ENCODE measurements around the gene ITGB8. TPM values are rescaled to one million over a fixed set of nuclear protein-coding genes. Genes with fewer than 3 reads are reported as not detected.
A peak's percentile ranks its signal among the peaks of the same experiment; 100 is the strongest.

The ITGB8 gene
- total RNA-seq, 1 experiment from 2014 or later, result 2.4 TPM

GRCh38 chr7:20402747-20403230 is 72.1 kb downstream of the ITGB8 start:
- no peaks in the 10 kb centered on the region for H4K20me1 ChIP-seq (ENCODE audit: insufficient read depth)
- H3K79me2 ChIP-seq (ENCODE audit: insufficient read depth, low read length), result no peaks in the 10 kb centered on the region
- TF ChIP-seq FOSL1 (IDR thresholded peaks at IDR 0.05; ENCODE audit: low read depth), result no peak
- TF ChIP-seq YY1 (IDR thresholded peaks at IDR 0.05; ENCODE audit: extremely low read depth, insufficient replicate concordance, low read depth, low read length), result no peak
- no peak for TF ChIP-seq ATF3 (IDR thresholded peaks at IDR 0.05)
- TF ChIP-seq POLR2AphosphoS5 (IDR thresholded peaks at IDR 0.05; ENCODE audit: low read depth, low read length), result no peak
- TF ChIP-seq EGR1 (IDR thresholded peaks at IDR 0.05; ENCODE audit: low read depth), result no peak
- TF ChIP-seq CEBPB (IDR thresholded peaks at IDR 0.05; ENCODE audit: low read depth), result no peak
- no peak for TF ChIP-seq EZH2phosphoT487 (IDR thresholded peaks at IDR 0.05; ENCODE audit: borderline replicate concordance)
- no peak for TF ChIP-seq POLR2A (IDR thresholded peaks at IDR 0.05; ENCODE audit: borderline replicate concordance, extremely low read depth, insufficient read depth, insufficient read length)
- peak; percentile 36 for TF ChIP-seq RAD21 (IDR thresholded peaks at IDR 0.05; ENCODE audit: low read depth)
- no peak for TF ChIP-seq JUND (IDR thresholded peaks at IDR 0.05)
- no peak for TF ChIP-seq MAX (IDR thresholded peaks at IDR 0.05)
- no peak for TF ChIP-seq ZNF274 (IDR thresholded peaks at IDR 0.05; ENCODE audit: low read depth, low read length)
- peak; percentile 28 to 62 (median 40); a peak in 5 of 6 replicates for TF ChIP-seq CTCF (IDR thresholded peaks at IDR 0.05 in 2 of 3, conservative IDR thresholded peaks at IDR 0.05 in 1 of 3; ENCODE audit: borderline replicate concordance in 1 of 3, insufficient read depth in 1 of 3, low read depth in 2 of 3, low read length in 2 of 3)
- TF ChIP-seq SIN3A (IDR thresholded peaks at IDR 0.05; ENCODE audit: low read depth), result no peak
- peak overlapping the region; percentile 65 for H2AFZ ChIP-seq (ENCODE audit: low read depth, low read length, poor library complexity, severe bottlenecking)
- BruUV-seq (replicated peaks), result no TSS peak
- H3K27ac ChIP-seq (ENCODE audit: low read depth, low read length), result no peak overlapping the region
- H3K4me3 ChIP-seq (replicated peaks in 1 of 2; ENCODE audit: low read depth in 1 of 2, low read length in 2 of 2), result no peak overlapping the region
- H3K9ac ChIP-seq (ENCODE audit: low read length), result no peak overlapping the region
- ATAC-seq (no peak), DNase-seq (ENCODE audit: low read depth, low spot score) (no peak)
- no peaks in the 10 kb centered on the region for H3K27me3 ChIP-seq (ENCODE audit: insufficient read depth, low read length)
- no peak overlapping the region for H3K4me2 ChIP-seq (ENCODE audit: low read length)
- no peaks in the 10 kb centered on the region for H3K36me3 ChIP-seq (ENCODE audit: control insufficient read depth in 1 of 2, insufficient read depth in 2 of 2, low read length in 2 of 2)
- no peaks in the 10 kb centered on the region; a peak in 1 of 4 replicates for H3K4me1 ChIP-seq (ENCODE audit: control insufficient read depth in 1 of 2, insufficient read depth in 2 of 2, low read length in 2 of 2)
- CTCF ChIA-PET, result interaction anchor here (1.2 to 1.5 kb wide), 6 partner anchors 9 to 73 kb away, joined by 3 to 6 read pairs (median 4); no protein-coding TSS in a partner anchor
- intact Hi-C loops (cut with micrococcal nuclease), result no loop called here
- H3K9me3 ChIP-seq (ENCODE audit: control insufficient read depth in 1 of 2, insufficient read depth in 1 of 2, low read depth in 1 of 2, low read length in 2 of 2), result no peaks in the 10 kb centered on the region
- RAD21 ChIA-PET (ENCODE audit: low non-redundant PET in 1 of 2, low total read pairs in 2 of 2, uncharacterized antibody in 2 of 2, unreplicated experiment in 2 of 2), result no interaction called here
- POLR2A ChIA-PET, result no interaction called here
- H3K9me2 ChIP-seq (ENCODE audit: insufficient read depth), result no peaks in the 10 kb centered on the region
